GM19035 (cell line): ENCODE results near the gene PPP3R1.

Experiments used
- ATAC-seq: cut with Tn5 transposase; IDR thresholded peaks from one replicate; pipeline ENCODE4 v1.9.1; 2021; ENCODE audit not compliant: unreplicated experiment

PPP3R1 gene

GRCh38 chr2:68263632-68264031 is 11.3 kb upstream of the PPP3R1 start:
- no peak for ATAC-seq

- ATAC-seq = no peak
Measured at GRCh38 chr2:68258851-68259250, 6.5 kb upstream of the PPP3R1 start.

- ATAC-seq = no peak
Measured at GRCh38 chr2:68256093-68256450, 3.7 kb upstream of the PPP3R1 start.

- no peak for ATAC-seq
Measured at GRCh38 chr2:68253219-68254068, 1.1 kb upstream of the PPP3R1 start.

GRCh38 chr2:68251855-68252399 is 405 bp downstream of the PPP3R1 start:
- ATAC-seq = peak; percentile 10

- peak; percentile 50 for ATAC-seq
Measured at GRCh38 chr2:68251187-68251854, 1.0 kb downstream of the PPP3R1 start.

GRCh38 chr2:68250652-68251186 is 1.6 kb downstream of the PPP3R1 start:
- ATAC-seq = no peak

- ATAC-seq = no peak
Measured at GRCh38 chr2:68250196-68250595, 2.1 kb downstream of the PPP3R1 start.

GRCh38 chr2:68248806-68249205 is 3.5 kb downstream of the PPP3R1 start:
- ATAC-seq = no peak

- ATAC-seq = no peak
Measured at GRCh38 chr2:68248361-68248760, 4.0 kb downstream of the PPP3R1 start.

GRCh38 chr2:68246396-68246795 is 5.9 kb downstream of the PPP3R1 start:
- ATAC-seq = no peak

GRCh38 chr2:68245672-68246071 is 6.7 kb downstream of the PPP3R1 start:
- ATAC-seq = no peak

GRCh38 chr2:68245066-68245465 is 7.3 kb downstream of the PPP3R1 start:
- ATAC-seq = no peak

GRCh38 chr2:68244456-68244855 is 7.9 kb downstream of the PPP3R1 start:
- ATAC-seq = no peak

- no peak for ATAC-seq
Measured at GRCh38 chr2:68241732-68242131, 10.6 kb downstream of the PPP3R1 start.

GRCh38 chr2:68240446-68240845 is 11.9 kb downstream of the PPP3R1 start:
- no peak for ATAC-seq

GRCh38 chr2:68238955-68239822 is 13.1 kb downstream of the PPP3R1 start:
- ATAC-seq = no peak

GRCh38 chr2:68237976-68238580 is 14.3 kb downstream of the PPP3R1 start:
- no peak for ATAC-seq

- no peak for ATAC-seq
Measured at GRCh38 chr2:68237404-68237803, 14.9 kb downstream of the PPP3R1 start.

GRCh38 chr2:68236876-68237275 is 15.5 kb downstream of the PPP3R1 start:
- no peak for ATAC-seq
